Ishikawa (cell line): ENCODE results near the gene PRELID1.

ENCODE experiments used
- CEBPB ChIP-seq: IDR thresholded peaks from 2 replicates; pipeline ENCODE4 v1.6.1; 2012
- CREB1 ChIP-seq: IDR thresholded peaks from 2 replicates; pipeline ENCODE4 v1.6.1; 2012; ENCODE audit warnings: low read depth
- EGR1 ChIP-seq: IDR thresholded peaks from 2 replicates; pipeline ENCODE4 v1.6.1; 2012
- EP300 ChIP-seq: IDR thresholded peaks from 2 replicates; pipeline ENCODE4 v1.6.1; 2012; ENCODE audit warnings: borderline replicate concordance
- FOXM1 ChIP-seq: IDR thresholded peaks from 2 replicates; pipeline ENCODE4 v1.6.1; 2012; ENCODE audit warnings: low read depth, borderline replicate concordance
- MAX ChIP-seq: IDR thresholded peaks from 2 replicates; pipeline ENCODE4 v1.6.1; 2012
- NFIC ChIP-seq: IDR thresholded peaks from 2 replicates; pipeline ENCODE4 v1.6.1; 2012
- RAD21 ChIP-seq: IDR thresholded peaks from 2 replicates; pipeline ENCODE4 v1.6.1; 2012; ENCODE audit warnings: low read depth
- REST ChIP-seq: IDR thresholded peaks from 2 replicates; pipeline ENCODE4 v1.6.1; 2012; ENCODE audit warnings: low read depth, mild to moderate bottlenecking
- TAF1 ChIP-seq: IDR thresholded peaks from 2 replicates; pipeline ENCODE4 v1.6.1; 2012; ENCODE audit warnings: low read depth, mild to moderate bottlenecking
- TCF12 ChIP-seq: IDR thresholded peaks from 2 replicates; pipeline ENCODE4 v1.6.1; 2012; ENCODE audit warnings: low read depth
- TEAD4 ChIP-seq: IDR thresholded peaks from 2 replicates; pipeline ENCODE4 v1.6.1; 2012
- USF1 ChIP-seq: IDR thresholded peaks from 2 replicates; pipeline ENCODE4 v1.6.1; 2012
- YY1 ChIP-seq: IDR thresholded peaks from 2 replicates; pipeline ENCODE4 v1.6.1; 2012; ENCODE audit warnings: low read depth
- ZBTB7A ChIP-seq: IDR thresholded peaks from 2 replicates; pipeline ENCODE4 v1.6.1; 2012; ENCODE audit warnings: low read depth

The PRELID1 gene

GRCh38 chr5:177302354-177303110, 1.1 kb upstream of the PRELID1 start:
- TF ChIP-seq REST (no peak), CREB1 (no peak), FOXM1 (no peak), EGR1 (no peak), NFIC (no peak), TCF12 (no peak), YY1 (no peak), MAX (no peak), ZBTB7A (no peak), USF1 (no peak), EP300 (no peak), TAF1 (no peak)

- no peak for TF ChIP-seq ZBTB7A
- TF ChIP-seq TEAD4, result no peak
- TF ChIP-seq MAX, result peak; percentile 4; the same call in 1 of the 2 replicates
These were observed 359 bp downstream of the PRELID1 start for GRCh38 chr5:177303925-177304391.

GRCh38 chr5:177304392-177305119, 957 bp downstream of the PRELID1 start:
- no peak for TF ChIP-seq CREB1
- TF ChIP-seq EP300, result no peak
- no peak for TF ChIP-seq USF1
- TF ChIP-seq RAD21, result no peak
- no peak for TF ChIP-seq TAF1
- TF ChIP-seq NFIC, result no peak
- TF ChIP-seq MAX, result no peak
- TF ChIP-seq YY1, result no peak
- TF ChIP-seq EGR1, result no peak
- TF ChIP-seq TEAD4, result no peak
- no peak for TF ChIP-seq ZBTB7A
- TF ChIP-seq CEBPB, result no peak
- TF ChIP-seq REST, result no peak

GRCh38 chr5:177306674-177307543, 3.3 kb downstream of the PRELID1 start:
- TF ChIP-seq FOXM1 (no peak), TAF1 (no peak), ZBTB7A (no peak), YY1 (no peak), TEAD4 (no peak), REST (no peak), RAD21 (no peak), TCF12 (no peak), USF1 (no peak), NFIC (no peak), CREB1 (no peak), EGR1 (no peak), EP300 (no peak), MAX (no peak), CEBPB (no peak)
